Uterus (tissue), 4 donors: ENCODE data around the gene TMEM184B. TPM values are rescaled to one million over a fixed set of nuclear protein-coding genes. Genes with fewer than 3 reads are reported as not detected.

ENCODE experiments used
- DNase-seq, 2 donors: peaks; one replicate each; pipeline ENCODE4 v3.0.0-alpha.2; 2019 to 2020
- H3K27ac ChIP-seq, 2 donors: fragments of 200-600 bp; sonication (generic); 1 replicate in 1 of 2; 2 replicates in 1 of 2; pipeline ENCODE4 v1.5.1; 2016 to 2018
- H3K27me3 ChIP-seq, 2 donors: fragments of 200-600 bp; sonication (generic); one replicate each; pipeline ENCODE4 v1.5.1; 2018 to 2019; ENCODE audit warnings: control low read depth in 1 of 2
- H3K36me3 ChIP-seq, 2 donors: fragments of 200-600 bp; sonication (generic); one replicate each; pipeline ENCODE4 v1.5.1; 2019; ENCODE audit warnings: control low read depth in 1 of 2
- H3K4me1 ChIP-seq, 2 donors: fragments of 200-600 bp; sonication (generic); one replicate each; pipeline ENCODE4 v1.5.1; 2018 to 2019; ENCODE audit warnings: control low read depth in 1 of 2
- H3K4me3 ChIP-seq, 2 donors: fragments of 200-600 bp; sonication (generic); 1 replicate in 1 of 2; 2 replicates in 1 of 2; pipeline ENCODE4 v1.5.1; 2018 to 2019; ENCODE audit warnings: mild to moderate bottlenecking in 1 of 2
- H3K9me3 ChIP-seq, 2 donors: fragments of 200-600 bp; sonication (generic); one replicate each; pipeline ENCODE4 v1.5.1; 2019; ENCODE audit warnings: control low read depth in 1 of 2
- POLR2A ChIP-seq, 2 donors: fragments of 450-650 bp; IDR thresholded peaks; one replicate each; pipeline ENCODE4 v1.6.1; 2016; ENCODE audit warnings: antibody characterized with exemption in 2 of 2, mild to moderate bottlenecking in 1 of 2, moderate library complexity in 1 of 2
- intact Hi-C: fragments of 100-400 bp; cut with DNase I; formaldehyde crosslinking; loops from one replicate; pipeline ENCODE4 v1.15.1; 2023; ENCODE audit warnings: low total_unique reads
- total RNA-seq, 4 donors: library from RNA; depleted of rRNA in 3 of 4; stranded (reverse); fragments of >200 nt in 3 of 4; gene quantifications; one replicate each; pipeline versions ENCODE4 v1.1.0 to v1.2.4, GENCODE V29; 2014 to 2023
- TF ChIP-seq, protein P1 (sequence below), 4 experiments: fragments of 200-600 bp in 2 of 4; fragments of 450-650 bp in 2 of 4; sonication (generic) in 2 of 4; IDR thresholded peaks; one replicate each; pipeline ENCODE4 v1.5.1; 2016 to 2019; ENCODE audit warnings: antibody characterized with exemption in 4 of 4, mild to moderate bottlenecking in 2 of 4, moderate library complexity in 1 of 4
- donor health status: DM: yes; HTN: yes; CAD: no.

The TMEM184B gene
- total RNA-seq, 4 donors from 2014 or later: 31.7 to 70.4 (median 50.7) TPM

DNA sequence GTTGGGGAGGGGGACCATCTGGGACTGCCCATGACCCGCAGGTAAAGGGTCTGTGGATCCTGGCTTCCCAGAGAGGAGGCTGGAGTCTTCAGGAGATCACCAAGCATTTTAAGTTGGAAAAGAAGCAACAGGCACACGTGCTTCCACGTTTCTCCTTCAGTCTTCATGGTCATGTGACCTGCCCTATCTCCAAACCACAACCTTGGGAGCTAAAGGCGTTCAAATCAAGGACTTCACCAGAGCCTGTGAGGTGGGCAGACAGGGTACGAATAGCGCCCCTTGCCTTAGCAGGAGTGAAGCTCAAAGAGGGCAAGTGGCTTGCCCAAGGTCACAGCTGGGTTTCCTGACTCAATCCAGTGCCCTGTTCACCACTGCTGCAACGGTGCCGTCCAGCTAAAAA lies 6.7 kb downstream of the TMEM184B start:
- TF ChIP-seq, protein P1, sequence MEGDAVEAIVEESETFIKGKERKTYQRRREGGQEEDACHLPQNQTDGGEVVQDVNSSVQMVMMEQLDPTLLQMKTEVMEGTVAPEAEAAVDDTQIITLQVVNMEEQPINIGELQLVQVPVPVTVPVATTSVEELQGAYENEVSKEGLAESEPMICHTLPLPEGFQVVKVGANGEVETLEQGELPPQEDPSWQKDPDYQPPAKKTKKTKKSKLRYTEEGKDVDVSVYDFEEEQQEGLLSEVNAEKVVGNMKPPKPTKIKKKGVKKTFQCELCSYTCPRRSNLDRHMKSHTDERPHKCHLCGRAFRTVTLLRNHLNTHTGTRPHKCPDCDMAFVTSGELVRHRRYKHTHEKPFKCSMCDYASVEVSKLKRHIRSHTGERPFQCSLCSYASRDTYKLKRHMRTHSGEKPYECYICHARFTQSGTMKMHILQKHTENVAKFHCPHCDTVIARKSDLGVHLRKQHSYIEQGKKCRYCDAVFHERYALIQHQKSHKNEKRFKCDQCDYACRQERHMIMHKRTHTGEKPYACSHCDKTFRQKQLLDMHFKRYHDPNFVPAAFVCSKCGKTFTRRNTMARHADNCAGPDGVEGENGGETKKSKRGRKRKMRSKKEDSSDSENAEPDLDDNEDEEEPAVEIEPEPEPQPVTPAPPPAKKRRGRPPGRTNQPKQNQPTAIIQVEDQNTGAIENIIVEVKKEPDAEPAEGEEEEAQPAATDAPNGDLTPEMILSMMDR (IDR thresholded peaks at IDR 0.05): no peak
- no peak for TF ChIP-seq POLR2A (IDR thresholded peaks at IDR 0.05)
- no peaks in the 10 kb centered on the region for H3K27me3 ChIP-seq
- no peak overlapping the region for H3K4me3 ChIP-seq
- intact Hi-C loops: loop anchor here (10.0 kb wide), 1 partner anchor 61 kb away; the partner anchor contains the start of gene MAFF
- H3K9me3 ChIP-seq: no peaks in the 10 kb centered on the region
- no peak for DNase-seq
- H3K4me1 ChIP-seq: peaks cover 0 to 15% of the 10 kb centered on the region in 2 donors
- H3K27ac ChIP-seq: peak overlapping the region; percentile 51 to 75
- H3K36me3 ChIP-seq: no peaks in the 10 kb centered on the region

DNA sequence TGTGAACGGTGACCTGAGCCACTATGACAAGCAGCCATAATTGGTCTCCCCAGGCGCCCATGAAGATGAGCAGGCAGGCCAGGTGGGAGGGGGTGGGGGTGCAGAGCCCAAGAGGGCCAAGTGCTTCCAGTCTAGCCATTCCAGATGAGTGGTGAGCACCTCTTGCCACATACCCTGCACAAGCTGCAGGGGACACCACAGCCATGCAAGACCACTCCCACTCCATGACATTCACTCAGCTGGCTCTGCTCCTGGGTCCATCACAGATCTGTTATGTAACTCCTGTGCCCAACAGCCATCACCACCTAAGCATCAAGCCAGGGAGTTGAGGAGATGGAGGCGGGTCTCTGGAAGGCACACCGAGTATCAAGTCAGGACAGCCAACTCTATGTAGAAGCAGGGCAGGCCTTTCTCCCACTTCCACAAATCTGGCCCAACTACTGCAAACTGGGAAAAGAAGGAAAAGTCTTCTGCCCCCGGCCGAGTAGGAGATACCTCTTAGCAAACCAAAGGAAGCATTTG lies 8.4 kb downstream of the TMEM184B start:
- TF ChIP-seq, protein P1 (IDR thresholded peaks at IDR 0.05): no peak
- no peak for TF ChIP-seq POLR2A (IDR thresholded peaks at IDR 0.05)
- H3K9me3 ChIP-seq: no peaks in the 10 kb centered on the region
- intact Hi-C loops: loop anchor here (10.0 kb wide), 1 partner anchor 60 kb away; the partner anchor contains the start of gene MAFF
- no peak for DNase-seq
- no peaks in the 10 kb centered on the region for H3K27me3 ChIP-seq
- H3K27ac ChIP-seq: no peak overlapping the region
- peaks cover 0 to 10% of the 10 kb centered on the region in 2 donors for H3K4me1 ChIP-seq
- no peaks in the 10 kb centered on the region for H3K36me3 ChIP-seq
- no peak overlapping the region for H3K4me3 ChIP-seq

DNA sequence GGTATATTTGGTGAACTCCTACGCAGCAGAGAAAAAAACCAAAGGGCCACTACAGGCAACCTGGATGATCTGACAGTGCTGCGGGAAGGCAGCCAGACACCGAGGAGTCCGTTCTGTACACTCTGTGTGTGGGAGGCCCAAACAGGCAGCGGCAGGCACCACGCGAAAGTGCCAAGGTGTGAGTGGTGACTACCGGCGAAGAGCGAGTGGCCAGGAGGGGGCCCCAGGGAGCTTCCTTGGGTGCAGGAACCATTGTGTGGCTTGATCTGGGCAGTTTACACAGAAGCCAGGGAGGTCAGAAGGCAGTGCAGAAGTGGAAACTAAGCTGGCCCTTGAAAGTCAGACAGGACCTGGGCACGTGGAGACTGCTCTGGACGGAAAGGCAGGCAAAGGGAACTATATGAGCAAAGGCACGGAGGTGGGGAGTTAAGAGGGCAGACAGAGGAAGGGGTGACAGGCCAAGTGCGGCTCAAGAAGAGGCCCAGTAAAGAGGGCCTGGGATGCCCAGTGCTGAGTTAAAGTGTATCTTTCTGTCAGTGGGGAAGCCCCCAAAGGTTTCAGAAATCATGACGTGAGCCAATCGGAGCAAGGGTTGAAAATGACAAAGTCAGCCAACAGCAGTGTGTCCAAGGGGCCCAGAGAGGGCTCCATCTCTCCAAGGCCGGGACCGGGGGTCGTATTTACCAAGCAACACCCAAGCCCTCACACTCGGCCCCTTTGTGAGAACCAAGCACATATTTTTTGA lies 10.6 kb downstream of the TMEM184B start:
- H3K36me3 ChIP-seq: no peaks in the 10 kb centered on the region
- intact Hi-C loops: loop anchor here (10.0 kb wide), 1 partner anchor 57 kb away; the partner anchor contains the start of gene MAFF
- no peaks in the 10 kb centered on the region for H3K27me3 ChIP-seq
- H3K4me1 ChIP-seq: peaks cover 5 to 21% of the 10 kb centered on the region in 2 donors
- peak overlapping the region; percentile 80 to 88 for H3K27ac ChIP-seq
- no peaks in the 10 kb centered on the region for H3K9me3 ChIP-seq
- peak; percentile 57 to 70 for DNase-seq
- TF ChIP-seq, protein P1 (IDR thresholded peaks at IDR 0.05): peak; percentile 44 to 55 (median 50)
- TF ChIP-seq POLR2A (IDR thresholded peaks at IDR 0.05): no peak
- no peak overlapping the region for H3K4me3 ChIP-seq

DNA sequence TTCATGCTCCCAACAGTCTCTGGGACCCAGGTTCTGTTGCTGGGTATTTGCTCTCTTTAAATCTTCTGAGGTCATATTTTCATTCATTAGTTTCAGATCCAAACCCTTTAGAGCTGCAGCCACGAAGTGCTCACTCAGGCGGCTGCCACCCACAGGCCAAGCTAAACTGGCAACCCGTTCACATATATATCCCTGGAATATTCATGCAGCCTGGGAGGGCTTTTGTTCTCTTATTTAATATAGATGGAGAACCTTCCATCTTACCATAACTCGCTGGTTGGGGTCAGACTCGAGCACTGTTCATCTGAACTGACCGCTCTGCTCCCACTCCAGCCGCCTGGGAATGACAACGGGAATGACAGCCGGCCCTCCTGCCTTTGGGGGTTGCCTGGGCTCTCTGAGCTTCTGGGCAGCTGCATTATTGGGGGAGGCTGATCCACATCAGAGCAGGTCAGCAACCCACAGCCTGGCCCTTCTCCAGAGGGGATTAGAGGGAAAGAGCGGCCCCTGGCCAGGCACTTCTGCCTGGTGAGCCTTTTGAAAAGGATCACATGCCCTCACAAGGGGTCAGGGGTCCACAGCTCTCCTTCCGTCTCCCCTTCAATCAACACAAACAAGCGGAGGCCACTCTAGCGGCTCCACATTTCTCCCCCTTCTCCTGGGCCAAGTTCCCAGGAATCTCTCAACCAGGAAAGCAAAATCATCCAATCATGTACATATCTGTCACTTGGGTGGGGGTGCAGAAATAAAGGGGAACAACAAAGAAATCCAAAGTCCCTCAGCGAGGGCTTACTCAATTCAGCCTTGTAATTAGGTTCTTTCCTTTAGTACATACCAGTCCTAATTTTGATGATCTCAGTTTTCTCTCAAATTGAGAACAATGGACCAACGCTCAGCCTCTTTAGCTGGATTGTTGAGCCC lies 11.8 kb downstream of the TMEM184B start:
- no peak for DNase-seq
- H3K4me1 ChIP-seq: peaks cover 5 to 21% of the 10 kb centered on the region in 2 donors
- no peak overlapping the region for H3K4me3 ChIP-seq

More for the DNA sequence above, 11.8 kb downstream of the TMEM184B start:
- H3K27me3 ChIP-seq: no peaks in the 10 kb centered on the region
- H3K27ac ChIP-seq: peak overlapping the region; percentile 80 to 88
- intact Hi-C loops: loop anchor here (10.0 kb wide), 1 partner anchor 56 kb away; the partner anchor contains the start of gene MAFF
- TF ChIP-seq, protein P1 (IDR thresholded peaks at IDR 0.05): peak in 1 of 4 experiments; percentile 14
- no peak for TF ChIP-seq POLR2A (IDR thresholded peaks at IDR 0.05)
- no peaks in the 10 kb centered on the region for H3K36me3 ChIP-seq
- no peaks in the 10 kb centered on the region for H3K9me3 ChIP-seq
